GM12874 (cell line): ENCODE measurements around the gene DLGAP4.

Experiments
- TF ChIP-seq, protein P1 (sequence below): IDR thresholded peaks from 2 replicates; pipeline ENCODE4 v1.5.1; 2011; ENCODE audit warnings: low read depth, mild to moderate bottlenecking, control low read depth, low read length, moderate library complexity; ENCODE audit not compliant: insufficient read depth

Gene DLGAP4

DNA sequence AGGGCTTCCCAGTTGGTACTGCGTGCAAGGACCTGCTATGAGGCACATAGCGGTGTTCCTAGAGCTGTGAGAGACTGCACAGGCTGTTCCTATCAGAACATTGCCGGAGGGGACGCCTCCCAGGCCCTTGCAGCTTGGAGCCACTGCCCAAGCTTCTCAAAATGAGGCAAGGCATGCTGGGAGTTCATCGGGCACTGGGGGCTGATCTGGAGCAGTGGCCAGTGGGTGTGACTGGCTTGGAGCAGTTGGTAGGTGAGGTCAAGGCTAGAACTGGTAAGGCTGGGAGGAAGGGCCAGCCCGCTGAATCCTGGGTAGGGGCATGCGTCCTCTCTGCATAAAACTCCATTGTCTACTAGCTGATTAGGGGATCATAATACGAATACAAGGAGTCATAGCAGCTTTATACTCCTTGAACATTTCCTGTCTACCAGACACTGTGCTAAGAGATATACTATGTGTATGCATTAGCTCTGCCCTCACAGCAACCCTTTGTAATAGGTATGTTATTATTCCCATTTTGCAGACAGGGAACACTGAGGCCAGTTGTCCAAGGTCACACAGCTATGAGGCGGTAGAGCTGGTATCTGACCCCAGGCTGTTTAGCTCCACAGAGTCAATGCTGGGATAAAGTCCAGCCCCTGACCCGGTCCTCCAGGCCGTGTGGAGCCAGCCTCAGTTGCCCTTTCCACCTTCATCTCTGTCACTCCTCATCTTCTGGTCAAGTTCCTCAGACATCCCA, 53.7 kb downstream of the DLGAP4 start:
- TF ChIP-seq, protein P1, sequence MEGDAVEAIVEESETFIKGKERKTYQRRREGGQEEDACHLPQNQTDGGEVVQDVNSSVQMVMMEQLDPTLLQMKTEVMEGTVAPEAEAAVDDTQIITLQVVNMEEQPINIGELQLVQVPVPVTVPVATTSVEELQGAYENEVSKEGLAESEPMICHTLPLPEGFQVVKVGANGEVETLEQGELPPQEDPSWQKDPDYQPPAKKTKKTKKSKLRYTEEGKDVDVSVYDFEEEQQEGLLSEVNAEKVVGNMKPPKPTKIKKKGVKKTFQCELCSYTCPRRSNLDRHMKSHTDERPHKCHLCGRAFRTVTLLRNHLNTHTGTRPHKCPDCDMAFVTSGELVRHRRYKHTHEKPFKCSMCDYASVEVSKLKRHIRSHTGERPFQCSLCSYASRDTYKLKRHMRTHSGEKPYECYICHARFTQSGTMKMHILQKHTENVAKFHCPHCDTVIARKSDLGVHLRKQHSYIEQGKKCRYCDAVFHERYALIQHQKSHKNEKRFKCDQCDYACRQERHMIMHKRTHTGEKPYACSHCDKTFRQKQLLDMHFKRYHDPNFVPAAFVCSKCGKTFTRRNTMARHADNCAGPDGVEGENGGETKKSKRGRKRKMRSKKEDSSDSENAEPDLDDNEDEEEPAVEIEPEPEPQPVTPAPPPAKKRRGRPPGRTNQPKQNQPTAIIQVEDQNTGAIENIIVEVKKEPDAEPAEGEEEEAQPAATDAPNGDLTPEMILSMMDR, result no peak

DNA sequence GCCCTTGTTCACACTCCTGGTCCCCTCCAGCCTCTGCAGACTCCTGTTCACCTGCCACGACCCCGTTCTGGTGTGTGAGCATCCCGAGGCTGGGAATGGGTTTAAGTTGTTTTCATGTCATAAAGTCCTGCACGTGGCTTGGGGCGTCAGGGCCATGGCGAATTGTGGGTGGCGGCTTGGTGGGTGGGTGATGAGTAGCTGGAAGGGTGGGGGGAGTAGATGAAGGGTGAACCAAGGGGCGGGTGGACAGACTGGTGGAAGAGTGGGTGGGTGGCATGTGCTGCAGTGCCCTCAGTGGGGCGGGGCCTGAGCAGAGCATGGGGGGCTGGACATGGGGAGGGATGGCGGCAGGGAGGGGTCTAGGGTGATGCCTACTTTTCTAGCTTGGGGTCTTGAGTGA, 54.3 kb downstream of the DLGAP4 start:
- TF ChIP-seq, protein P1, result no peak

DNA sequence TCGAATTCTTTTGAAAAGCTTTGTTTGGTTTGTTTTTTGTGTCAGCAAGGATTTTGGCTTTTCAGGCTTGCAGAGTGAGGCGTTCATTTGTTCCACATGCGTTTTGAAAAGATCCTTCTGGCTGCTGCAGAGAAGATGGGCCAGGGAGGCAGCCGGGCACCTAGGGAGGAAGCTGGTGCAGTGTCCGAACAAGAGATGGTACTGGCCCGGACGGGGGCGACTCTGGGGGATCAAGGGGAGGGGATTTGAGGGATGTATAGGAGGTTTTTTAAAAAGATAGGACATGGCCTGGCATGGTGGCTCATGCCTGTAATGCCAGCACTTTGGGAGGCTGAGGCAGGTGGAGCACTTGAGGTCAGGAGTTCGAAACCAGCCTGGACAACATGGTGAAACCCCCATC, 55.3 kb downstream of the DLGAP4 start:
- TF ChIP-seq, protein P1, result no peak

DNA sequence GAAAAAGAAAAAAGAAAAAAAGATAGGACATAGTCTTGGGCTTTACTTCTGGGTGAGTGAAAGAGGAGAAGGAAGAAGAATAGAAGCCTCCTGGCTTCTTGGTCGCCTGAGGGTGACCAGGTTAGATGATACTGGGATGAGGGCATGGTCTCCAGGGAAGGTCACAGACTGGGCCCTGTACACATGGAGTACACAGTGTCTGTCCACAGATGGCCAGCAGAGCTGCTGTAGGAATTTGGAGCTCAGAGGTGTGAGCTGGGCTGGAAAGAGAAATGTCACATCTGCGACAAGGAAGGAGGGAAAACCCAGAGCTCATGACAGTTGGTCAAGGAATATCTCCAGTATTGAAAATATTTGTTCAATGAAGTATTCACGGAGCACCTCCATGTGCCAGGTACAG, 56.1 kb downstream of the DLGAP4 start:
- TF ChIP-seq, protein P1, result no peak

DNA sequence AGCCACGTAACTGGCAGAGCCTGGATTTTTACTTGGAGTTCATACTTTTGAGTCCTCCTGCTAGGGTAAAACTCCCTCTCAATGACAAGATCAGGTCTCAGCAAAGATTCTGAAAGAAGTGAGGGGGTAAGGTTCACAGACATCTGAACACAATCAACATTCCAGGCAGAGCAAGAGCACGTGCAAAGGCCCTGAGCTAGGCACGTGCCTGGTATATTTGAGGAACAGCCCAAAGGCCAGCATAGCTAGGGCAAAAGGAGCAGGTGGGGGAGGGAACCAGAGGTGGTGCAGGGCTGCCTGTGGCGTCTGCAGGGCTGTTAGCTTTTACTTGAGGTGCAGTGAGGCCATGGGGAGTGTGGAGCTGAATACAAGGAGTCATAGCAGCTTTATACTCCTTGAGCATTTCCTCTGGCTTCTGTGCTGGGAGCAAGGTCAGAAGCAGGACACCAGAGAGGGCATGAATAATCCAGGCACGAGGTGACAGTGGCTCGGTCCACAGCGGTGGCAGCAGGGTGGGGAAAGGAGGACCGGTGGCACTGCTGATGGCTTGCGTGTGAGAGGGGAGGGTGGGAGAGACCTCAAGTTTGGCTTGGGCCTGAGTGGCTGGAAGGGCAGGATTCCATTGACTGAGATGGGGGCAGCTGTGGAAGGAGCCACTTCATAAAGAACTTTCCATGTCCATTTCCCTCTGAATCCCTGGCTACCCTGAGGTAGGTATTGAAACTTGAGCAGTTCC, 57.0 kb downstream of the DLGAP4 start:
- TF ChIP-seq, protein P1, result no peak

DNA sequence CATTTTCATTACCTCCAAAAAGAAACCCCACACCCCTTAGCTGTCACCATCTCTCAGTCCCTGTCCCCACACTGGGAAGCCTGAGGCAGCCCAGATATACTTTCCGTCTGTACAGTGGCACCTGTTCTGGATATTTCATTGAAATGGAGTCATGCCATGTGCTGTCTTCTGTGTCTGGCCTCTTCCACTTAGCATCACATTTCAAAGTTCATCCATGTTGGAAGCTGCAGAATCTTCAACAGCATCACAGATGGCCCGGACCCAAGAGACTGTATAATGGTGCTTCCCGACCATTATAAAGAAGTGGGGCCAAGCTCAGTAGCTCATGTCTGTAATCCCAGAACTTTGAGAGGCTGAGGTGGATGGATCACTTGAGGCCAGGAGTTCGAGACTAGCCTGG, 58.4 kb downstream of the DLGAP4 start:
- TF ChIP-seq, protein P1, result no peak

DNA sequence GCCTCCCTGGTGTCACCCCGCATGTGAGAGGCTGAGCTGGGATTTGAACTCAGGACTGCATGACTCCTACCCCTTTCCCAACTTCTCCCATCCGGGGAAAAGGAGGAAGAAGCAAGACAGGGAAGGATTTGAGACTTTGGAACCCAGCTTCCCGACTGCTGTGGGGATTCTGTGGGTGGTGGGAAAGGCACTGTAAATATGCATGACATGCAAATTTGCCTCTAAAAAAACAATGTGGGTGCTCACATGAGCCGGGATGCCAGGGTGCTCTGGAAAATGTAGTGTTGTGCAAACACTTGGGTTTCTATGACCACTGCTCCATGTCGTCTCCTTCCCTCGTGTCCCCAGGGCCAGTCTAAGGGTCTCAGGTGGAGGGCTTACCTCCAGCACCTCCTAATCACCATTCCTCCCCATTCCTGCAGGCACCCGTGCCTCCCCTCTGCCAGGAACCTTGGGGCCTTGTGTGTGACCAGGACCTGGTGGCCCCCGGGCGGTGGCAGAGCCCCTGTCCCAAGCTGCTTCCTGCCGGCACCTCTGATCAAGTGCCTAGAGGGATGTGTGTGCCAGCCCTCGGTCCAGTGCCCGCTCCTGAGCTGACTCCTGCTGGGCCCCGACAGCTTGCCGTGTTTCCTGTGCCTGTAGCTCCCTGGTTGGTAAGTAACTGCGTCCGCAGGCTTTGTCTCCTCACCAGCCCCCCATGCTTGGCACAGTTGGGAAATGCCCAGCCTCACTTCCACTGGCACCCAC, 60.7 kb downstream of the DLGAP4 start:
- TF ChIP-seq, protein P1, result no peak
